Activated gamma-delta T cell (primary cell): Measurements from ENCODE around the gene CCDC93.
"Not testable (repeated sequence)": the region's sequence is repeated elsewhere in the genome, so short reads cannot be mapped to it uniquely, and the experiment has no call there.

Source experiments
- DNase-seq: peaks from one replicate; lab custom pipeline; 2025; lab: John Stamatoyannopoulos, UW

Gene CCDC93

GRCh38 chr2:118046634-118047210, 32.9 kb upstream of the CCDC93 start:
- no peak for DNase-seq

- DNase-seq, result no peak
Observed at GRCh38 chr2:118045286-118045685, 31.4 kb upstream of the CCDC93 start.

GRCh38 chr2:118044854-118045253, 31.0 kb upstream of the CCDC93 start:
- DNase-seq, result no peak

- no peak for DNase-seq
Observed at GRCh38 chr2:118044103-118044716, 30.3 kb upstream of the CCDC93 start.

- no peak for DNase-seq
Observed at GRCh38 chr2:118040891-118041290, 27.0 kb upstream of the CCDC93 start.

GRCh38 chr2:118032169-118033013, 18.5 kb upstream of the CCDC93 start:
- no peak for DNase-seq

GRCh38 chr2:118031566-118031965, 17.7 kb upstream of the CCDC93 start:
- DNase-seq, result no peak

- no peak for DNase-seq
Observed at GRCh38 chr2:118029025-118029424, 15.2 kb upstream of the CCDC93 start.

GRCh38 chr2:118021356-118021755, 7.5 kb upstream of the CCDC93 start:
- DNase-seq, result no peak

GRCh38 chr2:118019821-118020220, 6.0 kb upstream of the CCDC93 start:
- DNase-seq, result no peak

- DNase-seq, result no peak
Observed at GRCh38 chr2:118016911-118017310, 3.0 kb upstream of the CCDC93 start.

- not testable (repeated sequence) for DNase-seq
Observed at GRCh38 chr2:118015761-118016160, 1.9 kb upstream of the CCDC93 start.

GRCh38 chr2:118014492-118014824, 588 bp upstream of the CCDC93 start:
- no peak for DNase-seq

- DNase-seq, result peak; percentile 37
Observed at GRCh38 chr2:118013221-118013723, 598 bp downstream of the CCDC93 start.

- no peak for DNase-seq
Observed at GRCh38 chr2:118012778-118013177, 1.1 kb downstream of the CCDC93 start.

GRCh38 chr2:118010473-118010872, 3.4 kb downstream of the CCDC93 start:
- DNase-seq, result no peak

- DNase-seq, result no peak
Observed at GRCh38 chr2:118006861-118007260, 7.0 kb downstream of the CCDC93 start.

- no peak for DNase-seq
Observed at GRCh38 chr2:118006326-118006725, 7.5 kb downstream of the CCDC93 start.

GRCh38 chr2:118003396-118003824, 10.5 kb downstream of the CCDC93 start:
- no peak for DNase-seq

- DNase-seq, result no peak
Observed at GRCh38 chr2:118000041-118000440, 13.8 kb downstream of the CCDC93 start.

- DNase-seq, result no peak
Observed at GRCh38 chr2:117997872-117998454, 15.9 kb downstream of the CCDC93 start.

- DNase-seq, result no peak
Observed at GRCh38 chr2:117996525-117996924, 17.3 kb downstream of the CCDC93 start.

GRCh38 chr2:117994729-117995128, 19.1 kb downstream of the CCDC93 start:
- DNase-seq, result no peak
